ENCODE measurements around the gene LSS.

LSS gene

DNA sequence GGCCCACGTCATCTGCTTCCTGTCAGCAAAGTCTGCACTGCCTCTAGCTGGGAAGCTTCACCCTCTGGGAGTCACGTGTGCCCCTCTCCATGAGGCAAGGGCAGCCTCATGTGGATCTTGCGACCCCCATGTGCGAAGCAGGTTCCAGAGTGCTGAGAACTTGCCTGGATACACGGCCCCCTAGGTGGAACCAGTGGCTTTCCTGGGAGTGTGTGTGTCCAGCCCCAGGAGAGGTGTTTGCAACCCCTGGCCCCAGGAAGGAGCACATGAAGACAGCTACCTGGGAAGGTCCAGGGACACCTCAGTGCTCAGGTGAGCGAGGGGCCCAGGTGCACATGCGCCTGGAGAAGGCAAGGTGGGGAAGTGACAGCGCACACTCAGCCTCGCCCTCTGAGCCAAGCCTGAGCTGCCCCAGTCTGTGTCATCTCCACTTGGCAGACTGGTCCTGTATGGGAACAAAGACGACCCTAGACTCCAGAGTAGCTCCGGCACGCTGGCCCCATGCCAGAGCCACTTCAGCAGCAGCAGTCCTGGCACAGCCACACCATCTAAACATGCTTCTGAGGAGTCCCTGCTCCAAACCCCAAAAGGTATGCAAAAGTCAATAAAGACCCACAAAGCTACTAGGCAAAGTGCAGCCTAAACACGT, 8.9 kb downstream of the LSS start:
- no peak for DNase-seq (ENCODE audit: extremely low read depth in 1 of 2, low read depth in 1 of 2)

DNA sequence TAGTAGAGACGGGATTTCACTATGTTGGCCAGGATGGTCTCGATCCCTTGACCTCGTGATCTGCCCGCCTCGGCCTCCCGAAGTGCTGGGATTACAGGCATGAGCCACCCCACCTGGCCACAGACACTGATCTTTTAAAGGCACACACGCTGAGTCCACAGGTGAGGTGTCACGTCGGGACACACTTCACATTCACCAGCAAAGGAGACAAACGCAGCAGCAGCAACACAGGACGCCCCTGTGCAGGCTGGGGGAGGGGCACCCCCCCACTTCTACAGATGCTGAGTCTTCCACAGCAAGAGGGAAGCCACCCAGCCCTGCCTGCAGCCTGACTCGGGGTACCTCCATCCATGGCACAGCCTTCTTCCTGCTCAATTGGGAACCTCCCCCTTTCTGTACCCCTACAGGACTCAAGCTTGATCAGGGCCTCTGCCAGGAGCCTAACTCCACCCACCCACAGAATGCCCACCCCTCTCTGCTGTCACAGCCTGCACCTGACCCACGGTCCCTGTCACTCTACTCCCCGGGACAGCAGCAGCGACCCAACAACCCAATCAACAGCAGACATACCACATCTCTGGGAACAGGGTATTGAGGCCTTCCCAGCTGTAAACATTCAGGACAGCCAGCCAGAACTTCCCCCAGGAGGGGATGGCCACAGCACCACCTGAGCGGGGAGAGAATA, 9.5 kb downstream of the LSS start:
- no peak for DNase-seq (ENCODE audit: extremely low read depth in 1 of 2, low read depth in 1 of 2)

GRCh38 chr21:46217511-46218196, 10.9 kb downstream of the LSS start:
- no peak for DNase-seq (ENCODE audit: extremely low read depth in 1 of 2, low read depth in 1 of 2)

GRCh38 chr21:46216132-46216747, 12.3 kb downstream of the LSS start:
- DNase-seq (ENCODE audit: extremely low read depth in 1 of 2, low read depth in 1 of 2), result no peak

GRCh38 chr21:46215436-46216131, 13.0 kb downstream of the LSS start:
- DNase-seq (ENCODE audit: extremely low read depth in 1 of 2, low read depth in 1 of 2), result no peak

GRCh38 chr21:46214478-46215340, 13.9 kb downstream of the LSS start:
- no peak for DNase-seq (ENCODE audit: extremely low read depth in 1 of 2, low read depth in 1 of 2)

DNA sequence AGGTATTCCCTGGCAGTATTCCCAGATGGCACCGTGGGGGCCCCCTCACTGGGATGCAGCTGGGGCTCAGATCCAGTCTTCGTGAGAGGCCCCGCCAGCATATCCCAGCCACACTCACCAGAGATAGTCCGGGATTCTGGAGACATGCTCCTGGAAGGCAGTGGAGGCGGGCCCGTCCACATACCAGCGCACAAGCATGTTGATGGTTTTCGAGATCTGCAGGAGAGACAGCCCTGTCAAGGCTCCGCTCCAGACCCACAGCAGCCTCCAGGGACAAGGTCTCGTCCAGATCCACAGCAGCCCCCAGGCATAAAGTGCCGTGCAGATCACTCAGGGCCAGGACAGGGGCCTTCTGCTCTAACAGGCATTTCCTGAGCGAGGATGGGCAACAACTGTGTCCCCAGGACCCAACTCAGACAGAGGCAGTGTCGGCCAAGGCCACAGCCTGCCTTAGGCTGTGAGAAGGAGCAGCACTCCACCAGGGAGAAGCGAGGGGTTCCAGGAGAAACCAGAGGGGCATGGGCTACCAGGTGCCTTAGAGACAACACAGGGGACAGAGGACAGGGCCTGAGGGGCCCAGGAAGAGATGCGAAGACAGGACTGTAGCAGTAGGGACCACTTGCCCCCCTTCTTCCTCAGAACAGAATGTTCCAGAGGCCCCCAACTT, 14.8 kb downstream of the LSS start:
- DNase-seq (ENCODE audit: extremely low read depth in 1 of 2, low read depth in 1 of 2), result no peak

GRCh38 chr21:46212721-46213484, 15.7 kb downstream of the LSS start:
- no peak for DNase-seq (ENCODE audit: extremely low read depth in 1 of 2, low read depth in 1 of 2)

DNA sequence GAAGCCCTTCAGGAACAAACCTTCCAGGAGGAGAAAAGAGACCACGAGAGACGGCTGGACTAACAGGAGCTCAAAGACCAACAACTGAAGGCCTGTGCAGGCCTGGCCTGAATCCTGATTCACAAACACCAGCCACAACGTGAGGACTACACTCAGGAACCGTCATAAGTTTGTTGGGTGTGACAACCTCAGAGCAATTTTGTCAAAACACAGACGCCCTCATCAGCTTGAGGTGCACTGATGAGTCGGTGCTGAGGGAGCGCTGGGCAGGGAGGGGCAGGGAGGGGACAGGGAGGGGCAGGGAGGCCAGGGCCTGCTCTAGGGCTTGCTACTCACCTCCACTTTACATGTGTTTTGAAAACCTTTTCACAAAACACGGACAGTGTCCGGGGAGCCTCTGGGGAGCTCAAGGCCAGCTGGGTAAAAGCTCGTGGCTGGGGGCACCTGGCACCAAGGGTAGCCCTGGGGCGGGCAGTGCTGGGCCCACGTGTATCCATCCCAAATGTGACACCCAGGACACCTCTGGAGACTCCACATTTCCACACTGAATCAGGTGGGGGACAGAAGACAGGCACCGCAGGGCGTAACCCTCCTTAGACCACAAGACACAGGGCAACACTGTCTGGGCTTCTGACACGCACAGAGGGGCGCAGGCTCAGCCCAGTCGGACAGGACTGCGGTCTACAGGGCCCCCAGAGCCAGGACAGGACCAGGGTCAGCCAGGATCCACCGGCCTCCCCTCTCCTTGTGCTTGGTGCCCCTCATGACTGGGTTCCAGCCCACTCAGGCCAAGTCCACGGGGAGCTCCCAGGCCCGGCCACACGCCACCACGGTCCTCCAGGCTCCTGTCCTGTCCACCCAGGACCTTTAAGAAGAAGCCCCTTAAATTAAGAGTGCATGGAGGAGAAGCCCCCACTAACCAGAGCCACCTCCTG, 16.5 kb downstream of the LSS start:
- no peak for DNase-seq (ENCODE audit: extremely low read depth in 1 of 2, low read depth in 1 of 2)

GRCh38 chr21:46211376-46211775, 17.2 kb downstream of the LSS start:
- no peak for DNase-seq (ENCODE audit: extremely low read depth in 1 of 2, low read depth in 1 of 2)

DNA sequence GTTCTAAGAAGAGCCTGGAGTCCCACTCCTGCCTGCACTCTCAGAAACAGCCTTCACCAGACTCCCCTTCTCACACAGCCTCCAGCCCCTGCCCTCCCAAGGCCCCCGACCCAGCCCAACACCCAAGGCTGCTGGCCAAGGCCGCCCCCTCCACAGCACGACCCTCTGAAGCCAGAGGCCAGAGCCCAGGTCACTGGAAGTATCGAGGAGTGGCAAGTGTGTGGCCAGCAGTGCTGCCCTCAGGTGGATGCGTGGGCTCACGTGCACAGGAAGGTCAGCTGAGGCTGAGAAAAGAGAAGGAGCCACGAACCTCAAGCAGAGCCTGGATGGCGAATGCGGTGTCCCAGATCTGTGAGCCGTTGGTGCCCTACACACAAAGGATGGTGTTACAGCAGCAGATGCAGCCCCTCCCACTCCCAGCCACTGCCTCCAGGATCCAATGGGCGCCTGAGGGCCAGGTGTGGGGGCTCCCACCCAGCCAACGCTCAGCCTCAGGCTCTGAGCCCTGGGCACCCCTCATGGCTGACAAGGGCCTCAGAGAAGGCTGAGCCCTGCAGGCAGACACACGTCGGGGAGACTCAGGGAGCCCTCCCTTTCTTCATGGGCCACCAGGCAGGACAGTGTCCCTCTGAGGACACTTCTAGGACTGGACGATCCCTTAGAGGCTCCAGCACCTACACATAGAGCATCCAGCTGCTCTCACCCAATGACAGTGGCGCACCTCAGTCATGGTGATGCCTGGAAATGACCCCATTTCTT, 18.0 kb downstream of the LSS start:
- DNase-seq (ENCODE audit: extremely low read depth in 1 of 2, low read depth in 1 of 2), result no peak

DNA sequence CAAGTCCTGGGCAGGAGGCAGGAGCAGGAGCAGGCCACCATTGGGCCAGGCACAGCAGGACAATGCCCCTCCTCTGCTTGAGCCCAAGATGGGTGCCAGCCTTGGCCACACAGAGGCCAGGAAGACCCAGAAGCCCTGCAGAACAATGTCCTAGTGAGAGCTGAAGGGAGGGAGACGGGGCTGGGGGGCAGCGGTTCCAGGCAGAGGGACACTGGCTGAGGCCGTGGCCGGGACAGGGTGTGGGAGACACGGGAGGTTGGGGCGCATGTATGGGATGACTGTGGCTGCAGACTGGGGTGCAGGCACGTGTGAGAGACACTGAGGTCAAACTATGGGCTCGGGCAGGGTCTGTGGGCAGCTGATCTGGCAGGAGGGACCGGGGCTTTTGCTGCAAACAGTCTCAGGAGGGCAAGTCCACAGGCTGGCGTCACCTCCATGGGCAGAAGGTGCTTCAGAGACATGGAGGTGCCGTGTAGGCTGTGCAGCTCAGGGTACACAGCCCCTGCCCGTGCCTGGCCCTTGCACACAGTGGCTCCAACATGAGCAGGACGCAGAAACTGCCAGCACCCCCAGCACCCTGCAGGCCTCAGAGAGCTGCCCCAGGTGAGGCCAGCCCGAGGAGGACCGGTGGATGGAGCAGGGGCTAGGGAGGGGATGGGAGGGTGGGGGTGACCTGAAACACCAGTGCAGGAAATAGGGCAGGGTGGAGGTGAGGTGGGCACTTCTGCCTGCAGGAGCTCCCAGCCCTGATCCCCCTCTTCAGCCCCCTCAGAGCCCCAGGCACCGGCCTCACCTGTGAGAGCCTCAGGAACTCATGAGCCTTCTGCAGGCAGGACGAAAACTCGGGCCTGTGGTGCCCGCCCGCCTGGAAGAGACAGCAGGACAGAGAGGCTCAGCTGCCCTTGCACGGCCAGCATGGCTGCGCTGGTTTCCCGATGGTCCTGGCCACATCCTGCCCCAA, 19.5 kb downstream of the LSS start:
- DNase-seq (ENCODE audit: extremely low read depth in 1 of 2, low read depth in 1 of 2), result no peak

DNA sequence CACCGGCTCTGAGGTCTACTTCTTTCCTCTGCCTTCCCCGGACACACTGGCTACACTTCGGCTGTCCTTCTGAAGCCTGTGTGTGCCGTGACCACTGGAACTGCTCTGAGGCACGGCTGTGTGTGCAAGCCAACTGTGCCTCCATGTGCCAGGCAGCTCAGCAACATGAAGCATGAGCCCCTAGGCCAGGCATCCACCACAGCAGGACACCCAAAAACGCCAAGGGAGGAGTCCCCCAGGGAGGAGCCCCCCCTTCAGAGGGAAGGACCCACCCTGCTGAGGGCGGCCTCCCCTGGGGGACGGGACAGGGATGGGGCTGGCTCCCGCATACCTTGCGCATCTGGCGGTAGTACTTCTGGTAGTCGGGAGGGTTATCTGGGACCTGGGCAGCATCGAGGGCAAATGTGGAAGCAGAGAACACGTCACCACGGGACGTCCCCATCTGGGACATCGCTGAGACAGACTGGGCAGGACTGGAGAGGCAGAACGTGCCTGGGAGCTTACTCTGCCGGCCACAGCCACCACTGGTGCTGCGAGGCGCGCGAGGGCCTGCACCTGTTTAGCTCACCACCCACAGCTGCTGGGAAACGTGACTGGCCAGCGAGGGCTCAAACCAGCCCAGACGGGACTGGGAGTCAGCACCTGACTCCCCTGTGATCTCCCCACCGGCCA, 20.5 kb downstream of the LSS start:
- DNase-seq (ENCODE audit: extremely low read depth in 1 of 2, low read depth in 1 of 2), result no peak

GRCh38 chr21:46207006-46207919, 21.3 kb downstream of the LSS start:
- DNase-seq (ENCODE audit: extremely low read depth in 1 of 2, low read depth in 1 of 2), result no peak

Data from stimulated activated CD8-positive, alpha-beta memory T cell treated with anti-CD3 and anti-CD28 coated beads, Interleukin-7, amount 100 ng/mL, for 48 hours (primary cell).